Sigmoid colon (tissue), 4 donors: Measurements from ENCODE around the gene SVBP.

Experiments used
- EP300 ChIP-seq, 4 donors: sonication (generic); formaldehyde crosslinking; IDR thresholded peaks; one replicate each; pipeline ENCODE4 v1.6.1; 2017; ENCODE audit warnings: antibody characterized with exemption in 4 of 4
- POLR2AphosphoS5 ChIP-seq, 4 donors: sonication (generic); formaldehyde crosslinking; IDR thresholded peaks; one replicate each; pipeline ENCODE4 v1.6.1; 2017; ENCODE audit warnings: antibody characterized with exemption in 4 of 4
- TF ChIP-seq, protein P1 (sequence below), 4 experiments: fragments of 450-650 bp in 3 of 4; fragments of 200-600 bp in 1 of 4; IDR thresholded peaks; one replicate each; pipeline ENCODE4 v1.5.1; 2016 to 2019; ENCODE audit warnings: antibody characterized with exemption in 4 of 4, mild to moderate bottlenecking in 3 of 4, moderate library complexity in 2 of 4

DNA sequence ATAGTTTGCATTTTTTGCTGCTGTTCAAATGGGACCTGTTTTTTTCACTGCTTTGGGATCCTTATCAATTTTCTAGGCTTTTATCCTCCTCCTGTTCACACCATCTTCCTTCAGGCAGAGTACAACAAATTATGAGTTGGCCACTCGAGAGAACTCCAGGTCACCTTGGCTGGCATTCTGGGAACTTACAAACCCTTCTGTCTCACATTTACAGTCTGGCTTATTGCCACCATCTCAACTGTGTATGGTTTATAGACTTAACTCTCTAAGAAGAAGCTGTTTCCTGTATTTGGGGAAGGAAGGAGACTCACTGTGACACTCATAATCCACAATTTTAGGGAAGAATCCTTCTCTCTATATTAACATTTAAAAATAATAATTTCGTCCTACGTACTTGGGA is 23.8 kb upstream of the SVBP start:
- TF ChIP-seq, protein P1, sequence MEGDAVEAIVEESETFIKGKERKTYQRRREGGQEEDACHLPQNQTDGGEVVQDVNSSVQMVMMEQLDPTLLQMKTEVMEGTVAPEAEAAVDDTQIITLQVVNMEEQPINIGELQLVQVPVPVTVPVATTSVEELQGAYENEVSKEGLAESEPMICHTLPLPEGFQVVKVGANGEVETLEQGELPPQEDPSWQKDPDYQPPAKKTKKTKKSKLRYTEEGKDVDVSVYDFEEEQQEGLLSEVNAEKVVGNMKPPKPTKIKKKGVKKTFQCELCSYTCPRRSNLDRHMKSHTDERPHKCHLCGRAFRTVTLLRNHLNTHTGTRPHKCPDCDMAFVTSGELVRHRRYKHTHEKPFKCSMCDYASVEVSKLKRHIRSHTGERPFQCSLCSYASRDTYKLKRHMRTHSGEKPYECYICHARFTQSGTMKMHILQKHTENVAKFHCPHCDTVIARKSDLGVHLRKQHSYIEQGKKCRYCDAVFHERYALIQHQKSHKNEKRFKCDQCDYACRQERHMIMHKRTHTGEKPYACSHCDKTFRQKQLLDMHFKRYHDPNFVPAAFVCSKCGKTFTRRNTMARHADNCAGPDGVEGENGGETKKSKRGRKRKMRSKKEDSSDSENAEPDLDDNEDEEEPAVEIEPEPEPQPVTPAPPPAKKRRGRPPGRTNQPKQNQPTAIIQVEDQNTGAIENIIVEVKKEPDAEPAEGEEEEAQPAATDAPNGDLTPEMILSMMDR (IDR thresholded peaks at IDR 0.05): no peak
- TF ChIP-seq POLR2AphosphoS5 (IDR thresholded peaks at IDR 0.05): no peak
- no peak for TF ChIP-seq EP300 (IDR thresholded peaks at IDR 0.05)
